Epithelial cell of esophagus (primary cell): ENCODE results near the gene EFS.
"Not testable (repeated sequence)": the region's sequence is repeated elsewhere in the genome, so short reads cannot be mapped to it uniquely, and the experiment has no call there.

Experiments
- DNase-seq: peaks from one replicate; pipeline ENCODE4 v3.0.0; 2010; ENCODE audit warnings: low read depth
- H3K4me3 ChIP-seq: 2 replicates; pipeline ENCODE4 v1.5.1; 2011; ENCODE audit warnings: mild to moderate bottlenecking, low read length, control low read depth
- TF ChIP-seq, protein P1 (sequence below): IDR thresholded peaks from 2 replicates; pipeline ENCODE4 v1.5.1; 2011; ENCODE audit warnings: low read depth, mild to moderate bottlenecking, low read length, control low read depth, inconsistent platforms; ENCODE audit not compliant: insufficient read depth; ENCODE audit errors: missing control alignments

EFS gene

DNA sequence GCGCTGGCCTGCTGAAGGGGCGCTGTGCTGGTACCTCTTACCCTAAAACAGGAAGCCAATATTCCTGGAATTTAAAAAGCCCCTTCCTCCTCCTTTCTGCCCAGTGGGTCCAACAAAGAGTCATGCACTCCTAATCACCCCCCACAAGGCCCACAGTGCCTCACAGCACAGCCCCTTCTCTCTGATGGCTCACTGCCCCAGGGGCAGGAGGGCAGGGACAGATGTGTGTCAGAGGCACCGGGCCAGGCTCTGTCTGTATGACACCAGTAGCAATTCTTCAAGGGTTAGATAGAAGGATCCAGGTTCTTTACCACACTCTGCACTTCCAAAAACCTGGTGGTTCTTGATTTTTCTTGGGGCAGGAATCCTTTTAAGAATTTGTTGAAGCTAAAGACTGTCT lies 34.2 kb upstream of the EFS start:
- TF ChIP-seq, protein P1, sequence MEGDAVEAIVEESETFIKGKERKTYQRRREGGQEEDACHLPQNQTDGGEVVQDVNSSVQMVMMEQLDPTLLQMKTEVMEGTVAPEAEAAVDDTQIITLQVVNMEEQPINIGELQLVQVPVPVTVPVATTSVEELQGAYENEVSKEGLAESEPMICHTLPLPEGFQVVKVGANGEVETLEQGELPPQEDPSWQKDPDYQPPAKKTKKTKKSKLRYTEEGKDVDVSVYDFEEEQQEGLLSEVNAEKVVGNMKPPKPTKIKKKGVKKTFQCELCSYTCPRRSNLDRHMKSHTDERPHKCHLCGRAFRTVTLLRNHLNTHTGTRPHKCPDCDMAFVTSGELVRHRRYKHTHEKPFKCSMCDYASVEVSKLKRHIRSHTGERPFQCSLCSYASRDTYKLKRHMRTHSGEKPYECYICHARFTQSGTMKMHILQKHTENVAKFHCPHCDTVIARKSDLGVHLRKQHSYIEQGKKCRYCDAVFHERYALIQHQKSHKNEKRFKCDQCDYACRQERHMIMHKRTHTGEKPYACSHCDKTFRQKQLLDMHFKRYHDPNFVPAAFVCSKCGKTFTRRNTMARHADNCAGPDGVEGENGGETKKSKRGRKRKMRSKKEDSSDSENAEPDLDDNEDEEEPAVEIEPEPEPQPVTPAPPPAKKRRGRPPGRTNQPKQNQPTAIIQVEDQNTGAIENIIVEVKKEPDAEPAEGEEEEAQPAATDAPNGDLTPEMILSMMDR: no peak
- DNase-seq: no peak
- H3K4me3 ChIP-seq: no peak overlapping the region

DNA sequence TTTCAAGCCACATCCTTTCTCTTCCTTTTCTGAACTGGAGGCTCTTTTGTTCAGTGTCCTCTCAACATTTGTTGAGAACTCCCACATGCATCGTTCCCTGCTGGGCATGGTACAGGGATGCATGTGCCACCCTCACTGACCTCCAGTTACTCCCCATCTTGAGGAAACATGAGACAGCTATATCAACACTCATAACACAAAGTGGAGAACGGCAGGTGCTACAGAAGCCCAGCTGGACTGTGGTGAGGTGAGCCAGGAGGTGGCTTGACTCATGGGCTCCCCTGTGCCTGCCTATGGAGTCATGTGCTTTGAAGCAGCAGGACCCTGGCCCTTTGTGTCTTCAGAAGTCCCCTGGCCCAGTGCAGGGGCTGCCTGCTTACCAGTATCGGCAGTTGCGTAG lies 33.4 kb upstream of the EFS start:
- DNase-seq: no peak
- H3K4me3 ChIP-seq: no peak overlapping the region
- TF ChIP-seq, protein P1: no peak

DNA sequence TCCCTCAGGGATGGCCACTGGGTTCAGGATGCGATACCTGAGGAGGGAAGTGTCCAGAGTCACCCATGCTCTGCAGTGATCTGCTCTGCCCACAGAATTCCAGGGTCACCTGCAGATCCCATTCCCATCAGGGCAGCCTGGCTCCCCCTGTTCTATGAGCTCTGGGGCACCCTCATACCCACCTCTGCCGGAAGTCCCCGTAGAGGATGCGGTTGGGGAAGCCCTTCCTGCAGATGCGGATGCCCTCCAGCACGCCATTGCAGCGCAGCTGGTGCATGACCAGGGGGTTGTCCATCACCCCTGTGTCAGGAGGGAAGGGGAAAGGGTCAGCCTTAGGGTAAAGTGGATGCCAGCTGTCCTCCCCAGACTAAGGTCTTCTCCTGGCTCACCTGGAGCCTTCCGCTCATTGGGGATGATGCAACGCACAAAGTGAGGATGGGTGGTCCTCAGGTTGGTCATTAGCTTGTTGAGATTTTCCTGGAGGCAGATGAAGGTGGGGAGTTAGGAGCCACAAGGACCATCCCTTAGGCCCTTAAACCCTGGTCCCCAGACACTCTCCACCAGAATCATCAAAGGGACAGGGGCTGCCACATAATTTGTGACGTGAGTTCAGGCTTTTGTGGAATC lies 31.9 kb upstream of the EFS start:
- TF ChIP-seq, protein P1: no peak
- no peak overlapping the region for H3K4me3 ChIP-seq
- DNase-seq: no peak

DNA sequence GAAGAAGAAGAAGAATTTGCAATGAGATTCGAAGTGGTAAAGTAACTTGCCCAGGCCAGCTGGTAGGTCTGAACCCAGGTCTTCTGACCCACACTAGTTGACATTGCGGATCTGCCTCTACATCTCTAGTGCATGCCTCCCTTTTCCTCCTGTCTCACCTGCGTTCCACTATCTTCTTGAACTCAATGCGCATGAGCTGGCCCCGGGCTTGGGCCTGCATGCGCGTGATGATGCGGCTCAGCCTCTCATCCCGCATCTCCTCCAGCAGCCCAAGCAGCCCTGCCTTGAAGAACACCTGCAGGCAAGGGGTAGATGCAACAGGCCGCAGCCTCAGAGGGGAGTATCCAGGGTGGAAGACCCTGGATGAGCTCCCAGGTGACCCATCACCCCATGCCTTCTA lies 31.2 kb upstream of the EFS start:
- no peak overlapping the region for H3K4me3 ChIP-seq
- DNase-seq: no peak
- TF ChIP-seq, protein P1: no peak

DNA sequence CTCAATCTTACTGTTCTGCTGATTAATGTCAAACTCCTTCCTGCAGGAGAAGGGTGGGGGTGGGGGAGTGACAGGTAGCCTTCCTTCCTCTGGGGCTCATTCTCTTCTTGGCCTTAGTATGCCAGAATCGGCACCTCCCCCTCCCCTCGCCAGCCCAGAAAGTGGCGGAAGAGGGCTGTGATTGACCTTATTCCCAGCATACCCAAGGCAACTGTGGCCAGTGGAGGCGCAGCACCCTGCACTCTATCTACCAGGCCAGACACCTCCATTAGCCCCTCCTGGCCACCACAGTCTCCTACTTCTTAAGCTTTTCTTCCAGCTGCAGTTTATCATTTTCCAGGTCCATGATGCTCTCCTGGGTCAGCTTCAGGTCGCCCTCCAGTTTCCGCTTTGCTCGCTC lies 27.6 kb upstream of the EFS start:
- TF ChIP-seq, protein P1: no peak
- no peak for DNase-seq

DNA sequence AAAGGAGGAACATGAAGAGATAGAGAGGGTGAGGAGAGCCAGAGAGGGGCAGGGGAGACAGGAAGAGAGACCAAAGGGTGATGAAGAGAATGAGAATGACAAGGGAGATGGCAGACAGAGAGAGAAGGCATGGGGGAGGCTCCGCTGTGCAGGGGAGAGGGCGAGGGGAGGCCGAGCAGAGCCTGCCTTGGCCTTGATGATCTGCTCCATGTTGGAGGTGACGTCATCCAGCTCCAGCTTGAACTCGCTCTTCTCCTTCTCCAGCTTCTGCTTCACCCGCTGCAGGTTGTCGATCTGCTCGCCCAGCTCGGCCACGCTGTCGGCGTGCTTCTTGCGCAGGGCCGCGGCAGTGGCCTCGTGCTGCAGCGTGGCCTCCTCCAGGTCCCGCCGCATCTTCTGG lies 24.9 kb upstream of the EFS start:
- not testable (repeated sequence) for H3K4me3 ChIP-seq, DNase-seq

More for the DNA sequence above, 27.6 kb upstream of the EFS start:
- H3K4me3 ChIP-seq: no peak overlapping the region

DNA sequence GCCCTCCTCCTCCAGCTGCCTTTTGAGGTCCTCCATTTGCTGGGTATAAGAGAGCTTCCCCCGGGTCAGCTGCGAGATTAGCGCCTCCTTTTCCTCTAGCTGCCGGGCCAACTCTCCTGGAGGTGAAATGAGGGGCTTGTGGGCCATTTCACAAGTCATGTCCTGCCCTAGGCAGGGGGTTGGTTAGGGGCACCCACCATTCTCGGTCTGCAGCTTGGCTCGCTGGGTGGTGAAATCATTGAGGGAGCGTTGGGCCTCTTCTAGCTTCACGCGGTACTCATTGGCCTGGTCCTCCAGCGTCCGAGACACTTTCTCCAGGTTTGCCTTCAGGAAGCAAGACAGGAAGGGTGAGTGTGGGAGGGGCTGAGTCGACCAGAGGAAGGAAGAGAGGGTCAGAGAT lies 24.4 kb upstream of the EFS start:
- DNase-seq: no peak
- no peak overlapping the region for H3K4me3 ChIP-seq
- TF ChIP-seq, protein P1: no peak
